Measurements from ENCODE around the gene ZDHHC16.

- TF ChIP-seq CTCF (IDR thresholded peaks at IDR 0.05 in 2 of 3, conservative IDR thresholded peaks at IDR 0.05 in 1 of 3; ENCODE audit: control insufficient read depth in 2 of 3, extremely low read depth in 1 of 3, insufficient read depth in 1 of 3, low read depth in 3 of 3, low read length in 3 of 3), result peak; percentile 77 to 85 (median 84)
- TF ChIP-seq EZH2 (IDR thresholded peaks at IDR 0.05; ENCODE audit: borderline replicate concordance, control insufficient read depth, low read depth, low read length), result no peak
- no peak for TF ChIP-seq POLR2A (IDR thresholded peaks at IDR 0.05; ENCODE audit: low read depth, low read length)
- TF ChIP-seq ZNF384 (IDR thresholded peaks at IDR 0.05; ENCODE audit: borderline replicate concordance, low read depth, low read length), result no peak
- no peak for TF ChIP-seq TCF12 (IDR thresholded peaks at IDR 0.05; ENCODE audit: low read depth, low read length)
- no peak for TF ChIP-seq YY1 (IDR thresholded peaks at IDR 0.05; ENCODE audit: low read depth, low read length)
- no peak for TF ChIP-seq SUZ12 (IDR thresholded peaks at IDR 0.05; ENCODE audit: unreplicated experiment)
- no peak for TF ChIP-seq SKIL (IDR thresholded peaks at IDR 0.05; ENCODE audit: low read depth, poor library complexity, severe bottlenecking)
- no peak for TF ChIP-seq KDM1A (IDR thresholded peaks at IDR 0.05; ENCODE audit: borderline replicate concordance)
- TF ChIP-seq PRDM15 (CRISPR knock-in tag; IDR thresholded peaks at IDR 0.05), result no peak
- no peak for TF ChIP-seq JUND (IDR thresholded peaks at IDR 0.05; ENCODE audit: low read depth, low read length)
- no peak for TF ChIP-seq ZNF592 (IDR thresholded peaks at IDR 0.05)
Measured at GRCh38 chr10:97463363-97464132, 17.6 kb downstream of the ZDHHC16 start.

Measured in GM12878 (cell line).